ENCODE results near the gene TMEM52.
"Not testable (repeated sequence)": the region's sequence is repeated elsewhere in the genome, so short reads cannot be mapped to it uniquely, and the experiment has no call there.

The TMEM52 gene

GRCh38 chr1:1937549-1938275 is 18.6 kb upstream of the TMEM52 start:
- H3K4me3 ChIP-seq (ENCODE audit: low read length), result no peak overlapping the region
- H3K9me2 ChIP-seq (replicated peaks; ENCODE audit: insufficient read depth, low read length), result no peaks in the 10 kb centered on the region
- no peak overlapping the region for H2AFZ ChIP-seq (ENCODE audit: low read length)
- peaks cover 82% of the 10 kb centered on the region for H3K27me3 ChIP-seq (replicated peaks; ENCODE audit: insufficient read depth, low read length)
- no peaks in the 10 kb centered on the region for H3K36me3 ChIP-seq (replicated peaks; ENCODE audit: insufficient read depth, low read length)
- H3K79me2 ChIP-seq (ENCODE audit: low read length), result no peaks in the 10 kb centered on the region
- no peak overlapping the region for H3K27ac ChIP-seq (ENCODE audit: low read length)
- no peak for TF ChIP-seq EZH2phosphoT487 (IDR thresholded peaks at IDR 0.05; ENCODE audit: low read length)
- no peaks in the 10 kb centered on the region for H3K9me3 ChIP-seq (replicated peaks; ENCODE audit: insufficient read depth, low read length)
- no peak for DNase-seq
- H3K4me1 ChIP-seq (ENCODE audit: low read length), result no peaks in the 10 kb centered on the region
- H3K9ac ChIP-seq (ENCODE audit: low read length), result no peak overlapping the region
- no peaks in the 10 kb centered on the region for H3F3A ChIP-seq (ENCODE audit: insufficient read depth, low read length)
- H3K4me2 ChIP-seq (ENCODE audit: low read depth, low read length), result no peak overlapping the region
- H4K20me1 ChIP-seq (ENCODE audit: insufficient read depth, low read length), result no peaks in the 10 kb centered on the region

DNA sequence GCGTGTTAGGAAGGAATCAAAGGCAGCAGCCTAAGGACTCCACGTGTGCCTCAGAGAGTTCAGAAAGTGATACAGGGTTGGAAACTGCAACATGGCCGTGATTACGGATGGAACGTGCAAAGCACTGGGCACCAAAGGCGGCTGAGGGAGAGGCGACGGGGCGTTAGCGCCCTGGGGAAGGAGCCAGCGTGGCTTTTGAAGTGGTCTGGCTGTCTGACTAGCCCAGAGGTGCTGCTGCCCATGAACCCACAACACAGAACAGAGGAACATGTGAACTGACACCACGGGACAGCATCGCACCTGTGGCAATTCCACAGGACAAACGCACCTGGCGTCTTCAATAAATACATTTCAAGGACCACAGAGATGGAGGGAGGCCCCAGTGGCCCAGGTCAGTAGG is 18.0 kb upstream of the TMEM52 start:
- Histone ChIP-seq H3F3A (ENCODE audit: insufficient read depth, low read length) (no peaks in the 10 kb centered on the region), H3K4me3 (ENCODE audit: low read length) (no peak overlapping the region), H3K27me3 (replicated peaks; ENCODE audit: insufficient read depth, low read length) (peaks cover 78% of the 10 kb centered on the region), H2AFZ (ENCODE audit: low read length) (no peak overlapping the region), H3K79me2 (ENCODE audit: low read length) (no peaks in the 10 kb centered on the region), H3K9me2 (replicated peaks; ENCODE audit: insufficient read depth, low read length) (no peaks in the 10 kb centered on the region), H3K9ac (ENCODE audit: low read length) (no peak overlapping the region), H3K9me3 (replicated peaks; ENCODE audit: insufficient read depth, low read length) (no peaks in the 10 kb centered on the region), H3K4me1 (ENCODE audit: low read length) (no peaks in the 10 kb centered on the region), H4K20me1 (ENCODE audit: insufficient read depth, low read length) (no peaks in the 10 kb centered on the region), H3K27ac (ENCODE audit: low read length) (no peak overlapping the region), H3K4me2 (ENCODE audit: low read depth, low read length) (no peak overlapping the region), H3K36me3 (replicated peaks; ENCODE audit: insufficient read depth, low read length) (no peaks in the 10 kb centered on the region)
- DNase-seq, result peak; percentile 2
- TF ChIP-seq EZH2phosphoT487 (IDR thresholded peaks at IDR 0.05; ENCODE audit: low read length) (no peak), CTCF (IDR thresholded peaks at IDR 0.05; ENCODE audit: low read length) (no peak), EZH2 (optimal IDR thresholded peaks at IDR 0.05; ENCODE audit: low read depth, low read length) (no peak)

DNA sequence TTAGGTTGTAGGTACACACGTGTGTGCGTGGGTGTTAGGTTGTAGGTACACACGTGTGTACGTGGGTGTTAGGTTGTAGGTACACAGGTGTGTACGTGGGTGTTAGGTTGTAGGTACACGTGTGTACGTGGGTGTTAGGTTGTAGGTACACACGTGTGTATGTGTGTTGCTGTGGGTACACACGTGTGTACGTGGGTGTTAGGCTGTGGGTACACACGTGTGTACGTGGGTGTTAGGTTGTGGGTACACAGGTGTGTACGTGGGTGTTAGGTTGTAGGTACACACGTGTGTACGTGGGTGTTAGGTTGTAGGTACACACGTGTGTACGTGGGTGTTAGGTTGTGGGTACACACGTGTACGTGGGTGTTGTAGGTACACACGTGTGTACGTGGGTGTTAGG is 15.8 kb upstream of the TMEM52 start:
- not testable (repeated sequence) for H3F3A ChIP-seq (ENCODE audit: insufficient read depth, low read length); H3K4me1 ChIP-seq (ENCODE audit: low read length)

GRCh38 chr1:1929639-1930545 is 10.8 kb upstream of the TMEM52 start:
- no peak for DNase-seq
- Histone ChIP-seq H3K4me3 (ENCODE audit: low read length) (no peak overlapping the region), H3K4me1 (ENCODE audit: low read length) (no peaks in the 10 kb centered on the region), H3K4me2 (ENCODE audit: low read depth, low read length) (no peak overlapping the region), H2AFZ (ENCODE audit: low read length) (no peak overlapping the region), H4K20me1 (ENCODE audit: insufficient read depth, low read length) (no peaks in the 10 kb centered on the region), H3K27ac (ENCODE audit: low read length) (no peak overlapping the region), H3K9me2 (replicated peaks; ENCODE audit: insufficient read depth, low read length) (no peaks in the 10 kb centered on the region), H3K36me3 (replicated peaks; ENCODE audit: insufficient read depth, low read length) (no peaks in the 10 kb centered on the region), H3K27me3 (replicated peaks; ENCODE audit: insufficient read depth, low read length) (peaks cover 66% of the 10 kb centered on the region), H3K9ac (ENCODE audit: low read length) (no peak overlapping the region), H3F3A (ENCODE audit: insufficient read depth, low read length) (no peaks in the 10 kb centered on the region), H3K9me3 (replicated peaks; ENCODE audit: insufficient read depth, low read length) (no peaks in the 10 kb centered on the region), H3K79me2 (ENCODE audit: low read length) (no peaks in the 10 kb centered on the region)
- TF ChIP-seq EZH2phosphoT487 (IDR thresholded peaks at IDR 0.05; ENCODE audit: low read length) (no peak), CTCF (IDR thresholded peaks at IDR 0.05; ENCODE audit: low read length) (no peak), EZH2 (optimal IDR thresholded peaks at IDR 0.05; ENCODE audit: low read depth, low read length) (no peak)

More for the DNA sequence above, 15.8 kb upstream of the TMEM52 start:
- H3K27ac ChIP-seq (ENCODE audit: low read length); H3K4me3 ChIP-seq (ENCODE audit: low read length); H3K9me3 ChIP-seq (replicated peaks; ENCODE audit: insufficient read depth, low read length); H4K20me1 ChIP-seq (ENCODE audit: insufficient read depth, low read length); DNase-seq; H3K9ac ChIP-seq (ENCODE audit: low read length); H3K4me2 ChIP-seq (ENCODE audit: low read depth, low read length); H2AFZ ChIP-seq (ENCODE audit: low read length); H3K79me2 ChIP-seq (ENCODE audit: low read length); H3K9me2 ChIP-seq (replicated peaks; ENCODE audit: insufficient read depth, low read length); H3K36me3 ChIP-seq (replicated peaks; ENCODE audit: insufficient read depth, low read length): not testable (repeated sequence)
- peaks cover 66% of the 10 kb centered on the region for H3K27me3 ChIP-seq (replicated peaks; ENCODE audit: insufficient read depth, low read length)
